ENCODE data around the gene TNFRSF17.
"Not testable (repeated sequence)": the region's sequence is repeated elsewhere in the genome, so short reads cannot be mapped to it uniquely, and the experiment has no call there.

The TNFRSF17 gene

GRCh38 chr16:11964761-11965551, at the start of gene TNFRSF17:
TSS of gene TNFRSF17 (plus strand) at chr16:11965210. CDS start at chr16:11965325, 115 bp downstream.
- no peak for DNase-seq (ENCODE audit: low read depth)

GRCh38 chr16:11915644-11916523, 49.1 kb upstream of the TNFRSF17 start, which contains the start of gene GSPT1:
TSS of gene GSPT1 (minus strand) at chr16:11915956. CDS start at chr16:11915720, 236 bp downstream.
- DNase-seq (ENCODE audit: low read depth): peak; percentile 88

GRCh38 chr16:11916524-11917285, 48.3 kb upstream of the TNFRSF17 start:
- no peak for DNase-seq (ENCODE audit: low read depth)

- DNase-seq (ENCODE audit: low read depth): not testable (repeated sequence)
Measured at GRCh38 chr16:11924046-11924445, 41.0 kb upstream of the TNFRSF17 start.

- not testable (repeated sequence) for DNase-seq (ENCODE audit: low read depth)
Measured at GRCh38 chr16:11927350-11927749, 37.7 kb upstream of the TNFRSF17 start.

- DNase-seq (ENCODE audit: low read depth): not testable (repeated sequence)
Measured at GRCh38 chr16:11941945-11942344, 23.1 kb upstream of the TNFRSF17 start, which contains the start of gene NPIPB2. TSS of gene NPIPB2 (minus strand) at chr16:11942045. CDS start at chr16:11942045, 0 bp downstream.

- no peak for DNase-seq (ENCODE audit: low read depth)
Measured at GRCh38 chr16:11946433-11946832, 18.6 kb upstream of the TNFRSF17 start.

- DNase-seq (ENCODE audit: low read depth): no peak
Measured at GRCh38 chr16:11948819-11949218, 16.2 kb upstream of the TNFRSF17 start.

- no peak for DNase-seq (ENCODE audit: low read depth)
Measured at GRCh38 chr16:11949527-11949926, 15.5 kb upstream of the TNFRSF17 start.

GRCh38 chr16:11950388-11950787, 14.6 kb upstream of the TNFRSF17 start:
- DNase-seq (ENCODE audit: low read depth): no peak

GRCh38 chr16:11953576-11953975, 11.4 kb upstream of the TNFRSF17 start:
- DNase-seq (ENCODE audit: low read depth): not testable (repeated sequence)

- DNase-seq (ENCODE audit: low read depth): peak; percentile 87
Measured at GRCh38 chr16:11955713-11956123, 9.3 kb upstream of the TNFRSF17 start.

- DNase-seq (ENCODE audit: low read depth): no peak
Measured at GRCh38 chr16:11956558-11956957, 8.5 kb upstream of the TNFRSF17 start.

- DNase-seq (ENCODE audit: low read depth): no peak
Measured at GRCh38 chr16:11957591-11958395, 7.2 kb upstream of the TNFRSF17 start.

GRCh38 chr16:11962457-11962856, 2.6 kb upstream of the TNFRSF17 start:
- not testable (repeated sequence) for DNase-seq (ENCODE audit: low read depth)

GRCh38 chr16:11962978-11963377, 2.0 kb upstream of the TNFRSF17 start:
- not testable (repeated sequence) for DNase-seq (ENCODE audit: low read depth)

GRCh38 chr16:11963706-11964105, 1.3 kb upstream of the TNFRSF17 start:
- DNase-seq (ENCODE audit: low read depth): no peak

- no peak for DNase-seq (ENCODE audit: low read depth)
Measured at GRCh38 chr16:11966173-11966572, 1.2 kb downstream of the TNFRSF17 start.

GRCh38 chr16:11967195-11967911, 2.3 kb downstream of the TNFRSF17 start:
- no peak for DNase-seq (ENCODE audit: low read depth)

GRCh38 chr16:11968577-11968976, 3.6 kb downstream of the TNFRSF17 start:
- no peak for DNase-seq (ENCODE audit: low read depth)

All from non-pigmented ciliary epithelial cell (primary cell).